HUES48 (cell line): ENCODE results near the gene PPFIBP2.

Experiments used
- H3K27ac ChIP-seq: one replicate; pipeline ENCODE4 v1.7.0; 2013; ENCODE audit warnings: low read depth, low read length, inconsistent platforms
- H3K27me3 ChIP-seq: 2 replicates; pipeline ENCODE4 v1.6.1; 2013; ENCODE audit warnings: mild to moderate bottlenecking, low read length; ENCODE audit not compliant: control insufficient read depth, insufficient read depth
- H3K36me3 ChIP-seq: 2 replicates; pipeline ENCODE4 v1.6.1; 2013; ENCODE audit warnings: low read length; ENCODE audit not compliant: control insufficient read depth, insufficient read depth
- H3K4me1 ChIP-seq: 2 replicates; pipeline ENCODE4 v1.6.1; 2013; ENCODE audit warnings: mild to moderate bottlenecking, low read length; ENCODE audit not compliant: control insufficient read depth, insufficient read depth
- H3K4me3 ChIP-seq: 2 replicates; pipeline ENCODE4 v1.5.1; 2013; ENCODE audit warnings: mild to moderate bottlenecking, low read depth, low read length
- H3K9ac ChIP-seq: 2 replicates; pipeline ENCODE4 v1.6.1; 2013; ENCODE audit warnings: mild to moderate bottlenecking, low read depth, low read length, moderate library complexity
- H3K9me3 ChIP-seq: 2 replicates; pipeline ENCODE4 v1.6.1; 2013; ENCODE audit warnings: low read length; ENCODE audit not compliant: control insufficient read depth, insufficient read depth

Gene PPFIBP2

GRCh38 chr11:7614656-7615055, 100.9 kb downstream of the PPFIBP2 start:
- Histone ChIP-seq H3K4me1 (peaks cover 18% of the 10 kb centered on the region), H3K4me3 (no peak overlapping the region), H3K36me3 (0 out of 2 replicates have a peak, but pooled peaks cover 3% of the 10 kb centered on the region), H3K27me3 (no peaks in the 10 kb centered on the region), H3K9ac (no peak overlapping the region), H3K9me3 (no peaks in the 10 kb centered on the region), H3K27ac (no peak overlapping the region)

GRCh38 chr11:7617032-7617431, 103.2 kb downstream of the PPFIBP2 start:
- no peak overlapping the region for H3K9ac ChIP-seq
- H3K27ac ChIP-seq, result no peak overlapping the region
- peaks cover 38% of the 10 kb centered on the region for H3K4me1 ChIP-seq
- no peaks in the 10 kb centered on the region for H3K36me3 ChIP-seq
- no peaks in the 10 kb centered on the region for H3K9me3 ChIP-seq
- no peak overlapping the region for H3K4me3 ChIP-seq
- no peaks in the 10 kb centered on the region for H3K27me3 ChIP-seq

- Histone ChIP-seq H3K4me3 (no peak overlapping the region), H3K4me1 (peaks cover 24% of the 10 kb centered on the region), H3K27me3 (no peaks in the 10 kb centered on the region), H3K27ac (no peak overlapping the region), H3K9me3 (no peaks in the 10 kb centered on the region), H3K9ac (no peak overlapping the region; the same call in 1 of the 2 replicates), H3K36me3 (no peaks in the 10 kb centered on the region)
These were observed 105.5 kb downstream of the PPFIBP2 start for GRCh38 chr11:7619322-7619721.

GRCh38 chr11:7621090-7621489, 107.3 kb downstream of the PPFIBP2 start:
- Histone ChIP-seq H3K36me3 (no peaks in the 10 kb centered on the region), H3K27me3 (no peaks in the 10 kb centered on the region), H3K9ac (no peak overlapping the region), H3K4me3 (no peak overlapping the region), H3K27ac (no peak overlapping the region), H3K9me3 (no peaks in the 10 kb centered on the region), H3K4me1 (peaks cover 24% of the 10 kb centered on the region)

GRCh38 chr11:7621554-7621953, 107.8 kb downstream of the PPFIBP2 start:
- H3K4me3 ChIP-seq, result no peak overlapping the region
- no peaks in the 10 kb centered on the region for H3K36me3 ChIP-seq
- no peaks in the 10 kb centered on the region for H3K9me3 ChIP-seq
- H3K27ac ChIP-seq, result no peak overlapping the region
- no peaks in the 10 kb centered on the region for H3K27me3 ChIP-seq
- peaks cover 24% of the 10 kb centered on the region for H3K4me1 ChIP-seq
- no peak overlapping the region for H3K9ac ChIP-seq

- Histone ChIP-seq H3K4me3 (no peak overlapping the region), H3K4me1 (peaks cover 24% of the 10 kb centered on the region), H3K9ac (no peak overlapping the region), H3K27me3 (no peaks in the 10 kb centered on the region), H3K36me3 (no peaks in the 10 kb centered on the region), H3K9me3 (no peaks in the 10 kb centered on the region), H3K27ac (no peak overlapping the region)
These were observed 108.9 kb downstream of the PPFIBP2 start for GRCh38 chr11:7622721-7623120.

- H3K9me3 ChIP-seq, result no peaks in the 10 kb centered on the region
- no peak overlapping the region for H3K27ac ChIP-seq
- no peaks in the 10 kb centered on the region for H3K27me3 ChIP-seq
- no peak overlapping the region for H3K4me3 ChIP-seq
- H3K9ac ChIP-seq, result no peak overlapping the region
- H3K4me1 ChIP-seq, result no peaks in the 10 kb centered on the region
- peaks cover 9% of the 10 kb centered on the region for H3K36me3 ChIP-seq
These were observed 114.9 kb downstream of the PPFIBP2 start for GRCh38 chr11:7628660-7629059.

GRCh38 chr11:7630002-7630401, 116.2 kb downstream of the PPFIBP2 start:
- Histone ChIP-seq H3K27me3 (no peaks in the 10 kb centered on the region), H3K4me1 (no peaks in the 10 kb centered on the region), H3K9ac (no peak overlapping the region), H3K4me3 (no peak overlapping the region), H3K36me3 (peaks cover 9% of the 10 kb centered on the region), H3K9me3 (no peaks in the 10 kb centered on the region), H3K27ac (no peak overlapping the region)

GRCh38 chr11:7632211-7632610, 118.4 kb downstream of the PPFIBP2 start:
- Histone ChIP-seq H3K9me3 (no peaks in the 10 kb centered on the region), H3K4me1 (no peaks in the 10 kb centered on the region), H3K27ac (no peak overlapping the region), H3K36me3 (peaks cover 9% of the 10 kb centered on the region), H3K9ac (no peak overlapping the region), H3K27me3 (no peaks in the 10 kb centered on the region), H3K4me3 (no peak overlapping the region)

GRCh38 chr11:7635137-7635536, 121.3 kb downstream of the PPFIBP2 start:
- H3K36me3 ChIP-seq, result peaks cover 9% of the 10 kb centered on the region
- no peak overlapping the region for H3K4me3 ChIP-seq
- H3K27ac ChIP-seq, result no peak overlapping the region
- no peaks in the 10 kb centered on the region for H3K27me3 ChIP-seq
- no peaks in the 10 kb centered on the region for H3K9me3 ChIP-seq
- no peaks in the 10 kb centered on the region for H3K4me1 ChIP-seq
- no peak overlapping the region for H3K9ac ChIP-seq

- no peak overlapping the region for H3K4me3 ChIP-seq
- no peak overlapping the region for H3K9ac ChIP-seq
- no peaks in the 10 kb centered on the region for H3K9me3 ChIP-seq
- H3K4me1 ChIP-seq, result no peaks in the 10 kb centered on the region
- no peak overlapping the region for H3K27ac ChIP-seq
- H3K27me3 ChIP-seq, result no peaks in the 10 kb centered on the region
- H3K36me3 ChIP-seq, result peaks cover 9% of the 10 kb centered on the region
These were observed 121.9 kb downstream of the PPFIBP2 start for GRCh38 chr11:7635708-7636107.

GRCh38 chr11:7636350-7636749, 122.6 kb downstream of the PPFIBP2 start:
- Histone ChIP-seq H3K36me3 (peaks cover 7% of the 10 kb centered on the region; the same call in 1 of the 2 replicates), H3K27ac (no peak overlapping the region), H3K9me3 (no peaks in the 10 kb centered on the region), H3K9ac (no peak overlapping the region), H3K4me3 (no peak overlapping the region), H3K4me1 (no peaks in the 10 kb centered on the region), H3K27me3 (no peaks in the 10 kb centered on the region)
